ENCODE results near the gene ARFGAP3. TPM values are rescaled to one million over a fixed set of nuclear protein-coding genes. Genes with fewer than 3 reads are reported as not detected.

The ARFGAP3 gene
- total RNA-seq, 1 donor from 2014 or later, result 29.8 TPM

GRCh38 chr22:42772647-42773046, 84.4 kb downstream of the ARFGAP3 start:
- Mint-ChIP-seq H3K36me3 (ENCODE audit: low read depth, unreplicated experiment) (no peaks in the 10 kb centered on the region), H3K27ac (ENCODE audit: unreplicated experiment) (no peak overlapping the region), H3K9me3 (ENCODE audit: unreplicated experiment) (no peaks in the 10 kb centered on the region), H3K4me1 (ENCODE audit: unreplicated experiment) (no peaks in the 10 kb centered on the region), H3K27me3 (ENCODE audit: unreplicated experiment) (peaks cover 2% of the 10 kb centered on the region), H3K4me3 (ENCODE audit: unreplicated experiment) (no peak overlapping the region)
- DNase-seq (ENCODE audit: low spot score), result no peak
- TF ChIP-seq, protein P1, sequence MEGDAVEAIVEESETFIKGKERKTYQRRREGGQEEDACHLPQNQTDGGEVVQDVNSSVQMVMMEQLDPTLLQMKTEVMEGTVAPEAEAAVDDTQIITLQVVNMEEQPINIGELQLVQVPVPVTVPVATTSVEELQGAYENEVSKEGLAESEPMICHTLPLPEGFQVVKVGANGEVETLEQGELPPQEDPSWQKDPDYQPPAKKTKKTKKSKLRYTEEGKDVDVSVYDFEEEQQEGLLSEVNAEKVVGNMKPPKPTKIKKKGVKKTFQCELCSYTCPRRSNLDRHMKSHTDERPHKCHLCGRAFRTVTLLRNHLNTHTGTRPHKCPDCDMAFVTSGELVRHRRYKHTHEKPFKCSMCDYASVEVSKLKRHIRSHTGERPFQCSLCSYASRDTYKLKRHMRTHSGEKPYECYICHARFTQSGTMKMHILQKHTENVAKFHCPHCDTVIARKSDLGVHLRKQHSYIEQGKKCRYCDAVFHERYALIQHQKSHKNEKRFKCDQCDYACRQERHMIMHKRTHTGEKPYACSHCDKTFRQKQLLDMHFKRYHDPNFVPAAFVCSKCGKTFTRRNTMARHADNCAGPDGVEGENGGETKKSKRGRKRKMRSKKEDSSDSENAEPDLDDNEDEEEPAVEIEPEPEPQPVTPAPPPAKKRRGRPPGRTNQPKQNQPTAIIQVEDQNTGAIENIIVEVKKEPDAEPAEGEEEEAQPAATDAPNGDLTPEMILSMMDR (IDR thresholded peaks at IDR 0.05; ENCODE audit: unreplicated experiment), result no peak

DNA sequence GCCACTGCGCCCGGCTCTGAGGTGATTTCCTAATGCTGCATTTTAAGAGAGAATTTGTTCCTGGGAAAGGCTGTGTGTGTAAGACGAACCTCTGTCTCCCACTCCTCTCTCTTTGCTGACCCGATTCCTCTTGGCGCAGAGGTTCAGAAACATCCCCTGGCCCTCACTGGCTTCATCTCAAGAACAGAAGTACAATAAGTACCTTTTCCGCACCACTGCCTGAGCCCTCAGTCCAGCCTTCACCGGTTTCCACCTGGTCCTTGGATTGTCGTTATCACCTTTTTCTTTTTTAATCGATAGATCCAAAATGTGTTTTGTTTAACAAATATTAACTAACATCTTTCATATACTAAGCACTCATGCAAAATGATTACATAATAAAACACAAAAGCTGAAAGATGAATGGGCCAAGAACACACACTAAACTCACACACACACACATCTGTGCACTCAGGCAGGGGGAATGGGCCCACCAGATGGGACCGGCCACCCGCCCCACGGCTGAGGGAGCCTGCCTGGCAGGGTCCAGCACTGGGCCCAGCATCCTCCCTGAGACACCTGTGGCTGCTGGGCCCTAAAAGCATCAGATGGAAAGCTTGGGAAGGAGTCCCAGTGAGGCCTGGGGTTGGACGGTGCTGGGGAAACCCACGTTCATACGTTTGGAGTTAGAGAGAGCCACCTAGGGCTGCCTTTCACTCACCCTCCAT, 86.0 kb downstream of the ARFGAP3 start:
- no peak overlapping the region for H3K4me3 Mint-ChIP-seq (ENCODE audit: unreplicated experiment)
- no peaks in the 10 kb centered on the region for H3K36me3 Mint-ChIP-seq (ENCODE audit: low read depth, unreplicated experiment)
- TF ChIP-seq, protein P1 (IDR thresholded peaks at IDR 0.05; ENCODE audit: unreplicated experiment), result no peak
- DNase-seq (ENCODE audit: low spot score), result no peak
- no peak overlapping the region for H3K27ac Mint-ChIP-seq (ENCODE audit: unreplicated experiment)
- no peaks in the 10 kb centered on the region for H3K4me1 Mint-ChIP-seq (ENCODE audit: unreplicated experiment)
- H3K9me3 Mint-ChIP-seq (ENCODE audit: unreplicated experiment), result no peaks in the 10 kb centered on the region
- H3K27me3 Mint-ChIP-seq (ENCODE audit: unreplicated experiment), result peaks cover 5% of the 10 kb centered on the region

- Mint-ChIP-seq H3K27me3 (ENCODE audit: unreplicated experiment) (peaks cover 9% of the 10 kb centered on the region), H3K27ac (ENCODE audit: unreplicated experiment) (no peak overlapping the region), H3K36me3 (ENCODE audit: low read depth, unreplicated experiment) (no peaks in the 10 kb centered on the region), H3K4me3 (ENCODE audit: unreplicated experiment) (no peak overlapping the region), H3K4me1 (ENCODE audit: unreplicated experiment) (no peaks in the 10 kb centered on the region), H3K9me3 (ENCODE audit: unreplicated experiment) (no peaks in the 10 kb centered on the region)
- TF ChIP-seq, protein P1 (IDR thresholded peaks at IDR 0.05; ENCODE audit: unreplicated experiment), result no peak
- DNase-seq (ENCODE audit: low spot score), result no peak
These were observed 86.7 kb downstream of the ARFGAP3 start for GRCh38 chr22:42770448-42770726.

GRCh38 chr22:42769574-42770447, 87.3 kb downstream of the ARFGAP3 start:
- no peak for DNase-seq (ENCODE audit: low spot score)
- TF ChIP-seq, protein P1 (IDR thresholded peaks at IDR 0.05; ENCODE audit: unreplicated experiment), result no peak
- no peak overlapping the region for H3K27ac Mint-ChIP-seq (ENCODE audit: unreplicated experiment)
- H3K27me3 Mint-ChIP-seq (ENCODE audit: unreplicated experiment), result peaks cover 10% of the 10 kb centered on the region
- H3K9me3 Mint-ChIP-seq (ENCODE audit: unreplicated experiment), result no peaks in the 10 kb centered on the region
- H3K4me1 Mint-ChIP-seq (ENCODE audit: unreplicated experiment), result no peaks in the 10 kb centered on the region
- no peak overlapping the region for H3K4me3 Mint-ChIP-seq (ENCODE audit: unreplicated experiment)
- no peaks in the 10 kb centered on the region for H3K36me3 Mint-ChIP-seq (ENCODE audit: low read depth, unreplicated experiment)

DNA sequence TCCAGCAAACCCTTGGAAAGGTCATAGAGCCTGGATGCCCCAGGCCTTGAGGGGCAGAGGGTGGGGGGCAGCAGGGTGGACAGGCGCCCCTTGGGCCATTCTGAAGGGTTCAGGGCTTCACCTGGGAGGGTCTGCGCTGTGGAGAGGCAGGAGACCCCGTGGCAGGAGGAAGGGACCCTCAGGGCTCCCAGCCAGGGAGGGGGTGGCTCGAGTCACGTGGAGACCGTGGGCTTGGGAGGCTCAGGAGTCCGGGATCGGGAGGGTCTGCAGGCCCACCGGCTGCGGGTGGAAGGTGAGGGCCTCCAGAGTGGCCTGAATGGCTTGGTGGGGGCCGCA, 87.9 kb downstream of the ARFGAP3 start:
- Mint-ChIP-seq H3K4me1 (ENCODE audit: unreplicated experiment) (no peaks in the 10 kb centered on the region), H3K36me3 (ENCODE audit: low read depth, unreplicated experiment) (no peaks in the 10 kb centered on the region), H3K9me3 (ENCODE audit: unreplicated experiment) (no peaks in the 10 kb centered on the region), H3K4me3 (ENCODE audit: unreplicated experiment) (no peak overlapping the region), H3K27ac (ENCODE audit: unreplicated experiment) (no peak overlapping the region), H3K27me3 (ENCODE audit: unreplicated experiment) (peaks cover 10% of the 10 kb centered on the region)
- TF ChIP-seq, protein P1 (IDR thresholded peaks at IDR 0.05; ENCODE audit: unreplicated experiment), result no peak
- DNase-seq (ENCODE audit: low spot score), result no peak

Data from endothelial cell (in vitro differentiated cells).